ENCODE data around the gene IKZF3. TPM values are rescaled to one million over a fixed set of nuclear protein-coding genes. Genes with fewer than 3 reads are reported as not detected.

IKZF3 gene
- total RNA-seq, 1 experiment from 2014 or later = 0.22 TPM

GRCh38 chr17:39904990-39905288 lies 40.8 kb upstream of the IKZF3 start:
- Histone ChIP-seq H3K4ac (ENCODE audit: low read depth, low read length) (no peak overlapping the region), H3K79me2 (ENCODE audit: insufficient read depth, low read length) (no peaks in the 10 kb centered on the region), H3K18ac (ENCODE audit: insufficient read length, low read depth, low read length) (no peak overlapping the region), H3K23ac (ENCODE audit: insufficient read length, low read depth, low read length) (no peak overlapping the region), H3K27me3 (ENCODE audit: insufficient read depth, low read length) (no peaks in the 10 kb centered on the region), H4K91ac (ENCODE audit: insufficient read length, low read depth, low read length) (no peak overlapping the region), H2BK5ac (ENCODE audit: insufficient read length, low read length) (no peak overlapping the region), H3K9ac (ENCODE audit: extremely low read depth, insufficient read length, low read length) (no peak overlapping the region), H2BK15ac (ENCODE audit: low read depth, low read length) (no peak overlapping the region), H3K56ac (ENCODE audit: insufficient read length, low read depth, low read length) (no peak overlapping the region), H4K20me1 (ENCODE audit: control insufficient read depth, insufficient read depth, insufficient read length) (no peaks in the 10 kb centered on the region), H2AK5ac (ENCODE audit: insufficient read length, low read length) (no peak overlapping the region), H4K5ac (ENCODE audit: insufficient read length, low read depth, low read length) (no peak overlapping the region), H3T11ph (ENCODE audit: low read length) (no peak overlapping the region), H3K4me1 (ENCODE audit: insufficient read depth, low read length) (no peaks in the 10 kb centered on the region), H2BK120ac (ENCODE audit: low read depth, low read length, poor library complexity, severe bottlenecking) (no peak overlapping the region), H3K14ac (ENCODE audit: insufficient read depth, low read length) (no peak overlapping the region), H2BK12ac (ENCODE audit: insufficient read length, low read depth, low read length) (no peak overlapping the region), H4K8ac (replicated peaks; ENCODE audit: insufficient read length, low read depth, low read length) (no peak overlapping the region), H3K79me1 (ENCODE audit: insufficient read depth, low read depth, low read length, poor library complexity, severe bottlenecking) (no peaks in the 10 kb centered on the region), H3K27ac (ENCODE audit: insufficient read length, low read depth, low read length) (no peak overlapping the region), H3K9me3 (ENCODE audit: control insufficient read depth, low read depth, low read length) (no peaks in the 10 kb centered on the region), H2BK20ac (ENCODE audit: low read depth, low read length, poor library complexity, severe bottlenecking) (no peak overlapping the region), H3K4me2 (ENCODE audit: insufficient read depth, insufficient read length, low read length) (no peak overlapping the region), H2AFZ (ENCODE audit: low read length) (no peak overlapping the region), H3K23me2 (ENCODE audit: insufficient read length, low read depth, low read length, poor library complexity, severe bottlenecking) (no peaks in the 10 kb centered on the region)
- no peak for TF ChIP-seq CTCF (conservative IDR thresholded peaks at IDR 0.05)
- no peaks in the 10 kb centered on the region for H3K9me3 Mint-ChIP-seq
- H3K4me1 Mint-ChIP-seq = no peaks in the 10 kb centered on the region
- no peak overlapping the region for H3K27ac Mint-ChIP-seq
- H3K36me3 Mint-ChIP-seq (ENCODE audit: insufficient read depth in 1 of 3, low read depth in 3 of 3) = peaks cover 4 to 11% (median 5%) of the 10 kb centered on the region in 3 experiments; a peak in 5 of 7 replicates
- no peak for DNase-seq
- H3K27me3 Mint-ChIP-seq (ENCODE audit: low read depth) = no peaks in the 10 kb centered on the region
- no CpG with 5 or more reads among the region's 3 CpGs for WGBS (ENCODE audit: extremely low coverage, insufficient read length, low lambda C conversion rate)
- no peak overlapping the region for H3K4me3 Mint-ChIP-seq

Measured in H9 (cell line).